Hepatocyte (in vitro differentiated cells): Measurements from ENCODE around the gene LDB1.

Experiments used
- CTCF ChIP-seq: fragments of 200-600 bp; sonication (generic); IDR thresholded peaks from 2 replicates; pipeline ENCODE4 v1.5.1; 2016; ENCODE audit warnings: antibody characterized with exemption, mild to moderate bottlenecking; ENCODE audit not compliant: poor library complexity
- EZH2 ChIP-seq: fragments of 200-600 bp; sonication (generic); IDR thresholded peaks from 2 replicates; pipeline ENCODE4 v1.6.1; 2016; ENCODE audit warnings: antibody characterized with exemption, mild to moderate bottlenecking, borderline replicate concordance
- EZH2phosphoT487 ChIP-seq: fragments of 200-600 bp; sonication (generic); IDR thresholded peaks from one replicate; pipeline ENCODE4 v1.6.1; 2018; ENCODE audit warnings: antibody characterized with exemption, mild to moderate bottlenecking, low read depth, moderate library complexity; ENCODE audit not compliant: unreplicated experiment, severe bottlenecking

- TF ChIP-seq CTCF (no peak), EZH2 (no peak), EZH2phosphoT487 (no peak)
These were observed 51.1 kb downstream of the LDB1 start for GRCh38 chr10:102069071-102069470.
